H7 (cell line): ENCODE results near the gene KLF16. TPM values are rescaled to one million over a fixed set of nuclear protein-coding genes. Genes with fewer than 3 reads are reported as not detected.

Experiments used
- DNase-seq: peaks from one replicate; pipeline ENCODE4 v3.0.0; 2012
- H3K27me3 ChIP-seq: 2 replicates; pipeline ENCODE4 v1.6.0; 2011; ENCODE audit warnings: mild to moderate bottlenecking, low read length; ENCODE audit not compliant: control insufficient read depth, insufficient read depth
- H3K36me3 ChIP-seq: replicated peaks from 2 replicates; pipeline ENCODE4 v1.5.1; 2011; ENCODE audit warnings: low read length; ENCODE audit not compliant: control insufficient read depth, insufficient read depth
- H3K4me3 ChIP-seq: 2 replicates; pipeline ENCODE4 v1.5.1; 2011; ENCODE audit warnings: low read depth, mild to moderate bottlenecking, control low read depth, low read length, moderate library complexity; ENCODE audit not compliant: insufficient read depth
- total RNA-seq: library from RNA; depleted of rRNA; stranded (reverse); fragments of >200 nt; shearing (Covaris generic); gene quantifications from 2 replicates; pipeline ENCODE4 v1.2.3, GENCODE V29; 2014; rRNA removed

KLF16 gene
- 20.5 and 21.2 TPM in 2 replicates for total RNA-seq

- peaks cover 6% of the 10 kb centered on the region; the same call in 1 of the 2 replicates for H3K27me3 ChIP-seq
- no peaks in the 10 kb centered on the region for H3K36me3 ChIP-seq
- H3K4me3 ChIP-seq, result peak within 1 kb of the TSS; percentile 72
- no peak for DNase-seq
These were observed at the start of gene KLF16 for GRCh38 chr19:1863328-1863637. Gene KLF16, minus strand, starts transcription at chr19:1863579. Its CDS starts 82 bp downstream, at chr19:1863497.

DNA sequence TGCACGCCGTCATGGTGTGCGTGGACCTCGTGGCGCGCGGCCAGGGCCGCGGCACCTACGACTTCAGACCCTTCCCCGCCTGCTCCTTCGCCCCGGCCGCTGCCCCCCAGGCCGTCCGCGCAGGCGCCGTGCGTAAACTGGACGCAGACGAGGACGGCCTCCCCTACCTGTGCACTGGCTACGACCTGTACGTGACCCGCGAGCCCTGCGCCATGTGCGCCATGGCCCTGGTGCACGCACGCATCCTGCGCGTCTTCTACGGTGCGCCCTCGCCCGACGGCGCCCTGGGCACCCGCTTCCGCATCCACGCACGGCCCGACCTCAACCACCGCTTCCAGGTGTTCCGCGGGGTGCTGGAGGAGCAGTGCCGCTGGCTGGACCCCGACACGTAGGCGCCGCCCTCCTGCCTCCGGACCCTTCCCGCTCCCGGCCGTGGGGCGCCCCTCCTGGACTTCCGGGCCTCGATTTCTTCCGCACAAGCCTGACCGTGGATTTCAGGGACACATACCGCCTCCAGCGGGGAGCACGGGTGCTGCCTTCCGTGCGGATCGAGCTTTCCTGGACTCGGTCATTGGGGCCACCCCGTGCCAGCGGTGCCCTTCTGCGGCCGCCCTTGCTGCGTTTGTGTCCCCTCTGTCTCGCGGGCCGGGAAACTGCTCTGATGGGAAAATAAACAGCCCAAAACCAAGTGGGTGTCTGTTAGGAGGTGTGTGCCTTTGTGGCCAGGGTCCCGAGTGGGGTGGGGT is 49.6 kb upstream of the KLF16 start:
- Histone ChIP-seq H3K27me3 (no peaks in the 10 kb centered on the region), H3K4me3 (no peak overlapping the region)
- DNase-seq, result peak; percentile 32

DNA sequence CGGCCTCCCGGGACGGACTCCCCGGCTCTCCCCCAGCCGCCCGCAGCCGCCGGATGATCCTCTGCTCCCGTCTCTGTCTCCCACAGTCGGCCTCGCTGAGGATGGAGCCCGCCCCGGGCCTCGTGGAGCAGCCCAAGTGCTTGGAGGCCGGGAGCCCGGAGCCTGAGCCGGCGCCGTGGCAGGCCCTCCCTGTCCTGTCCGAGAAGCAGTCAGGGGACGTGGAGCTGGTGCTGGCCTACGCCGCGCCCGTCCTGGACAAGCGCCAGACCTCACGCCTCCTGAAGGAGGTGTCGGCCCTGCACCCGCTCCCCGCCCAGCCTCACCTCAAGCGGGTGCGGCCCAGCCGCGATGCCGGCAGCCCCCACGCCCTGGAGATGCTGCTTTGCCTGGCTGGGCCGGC is 48.6 kb upstream of the KLF16 start:
- H3K4me3 ChIP-seq, result no peak overlapping the region
- H3K27me3 ChIP-seq, result no peaks in the 10 kb centered on the region
- H3K36me3 ChIP-seq, result peaks cover 2% of the 10 kb centered on the region
- no peak for DNase-seq

More for the DNA sequence above, 49.6 kb upstream of the KLF16 start:
- peaks cover 2% of the 10 kb centered on the region for H3K36me3 ChIP-seq

- no peak for DNase-seq
- Histone ChIP-seq H3K27me3 (no peaks in the 10 kb centered on the region), H3K4me3 (no peak overlapping the region), H3K36me3 (peaks cover 2% of the 10 kb centered on the region)
These were observed 47.7 kb upstream of the KLF16 start for GRCh38 chr19:1911098-1911497.

DNA sequence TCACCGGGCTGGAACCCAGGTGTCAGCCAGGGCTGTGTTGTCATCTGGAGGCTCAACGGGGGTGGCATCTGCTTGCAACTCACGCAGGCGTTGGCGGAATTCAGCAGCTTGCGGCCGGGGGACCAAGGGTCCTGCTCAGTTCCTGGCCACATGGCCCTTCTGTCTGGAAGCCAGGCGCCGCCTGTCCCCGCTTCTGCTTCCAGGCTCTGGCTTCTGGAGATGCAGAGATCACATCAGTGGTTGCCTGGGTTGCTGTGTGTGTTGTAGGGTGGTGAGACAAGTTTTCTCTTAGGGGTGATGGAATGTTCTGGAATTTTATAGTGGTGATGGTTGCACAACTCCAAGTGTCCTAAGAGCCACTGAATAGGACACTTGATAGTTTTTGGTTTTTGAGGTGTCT is 46.8 kb upstream of the KLF16 start:
- Histone ChIP-seq H3K36me3 (peaks cover 2% of the 10 kb centered on the region), H3K27me3 (no peaks in the 10 kb centered on the region), H3K4me3 (no peak overlapping the region)
- DNase-seq, result no peak

DNA sequence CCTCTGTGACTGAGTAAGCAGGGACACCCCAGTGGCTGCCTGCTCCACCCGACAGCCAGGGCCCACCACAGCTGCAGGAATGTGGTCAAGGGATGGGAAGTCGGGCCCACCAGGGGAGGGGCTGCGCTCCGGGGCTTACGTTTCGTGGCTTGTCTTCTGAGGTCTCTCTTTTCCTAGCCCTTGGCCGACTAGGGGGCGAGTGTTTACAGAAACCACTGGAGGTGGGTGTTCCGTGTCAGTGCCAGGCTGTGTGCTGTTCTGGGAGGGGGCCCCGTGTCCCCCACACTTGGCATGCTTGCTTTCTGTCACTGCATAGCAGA is 46.3 kb upstream of the KLF16 start:
- DNase-seq, result no peak
- no peak overlapping the region for H3K4me3 ChIP-seq
- no peaks in the 10 kb centered on the region for H3K27me3 ChIP-seq
- H3K36me3 ChIP-seq, result peaks cover 2% of the 10 kb centered on the region

DNA sequence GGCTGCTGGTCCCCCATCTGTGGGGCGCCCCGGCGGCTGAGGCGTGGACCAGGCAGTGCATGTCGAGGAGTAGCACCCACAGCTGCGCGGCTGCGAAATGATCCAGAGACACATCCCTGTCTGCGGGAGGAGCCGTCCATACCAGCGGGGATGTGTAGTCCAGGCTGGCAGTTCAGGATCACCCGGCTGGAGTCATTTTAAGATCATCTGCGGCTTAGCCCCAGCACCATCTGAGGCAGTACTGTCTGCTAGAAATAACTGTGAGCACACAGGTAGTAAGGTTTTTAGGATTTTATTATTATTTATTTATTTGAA is 44.9 kb upstream of the KLF16 start:
- peaks cover 1% of the 10 kb centered on the region; the same call in 1 of the 2 replicates for H3K36me3 ChIP-seq
- DNase-seq, result no peak
- no peak overlapping the region for H3K4me3 ChIP-seq
- H3K27me3 ChIP-seq, result no peaks in the 10 kb centered on the region

- no peak for DNase-seq
- Histone ChIP-seq H3K36me3 (no peaks in the 10 kb centered on the region), H3K4me3 (no peak overlapping the region)
These were observed 44.4 kb upstream of the KLF16 start for GRCh38 chr19:1907563-1908363.

GRCh38 chr19:1906985-1907562 is 43.7 kb upstream of the KLF16 start:
- no peak for DNase-seq
- Histone ChIP-seq H3K36me3 (no peaks in the 10 kb centered on the region), H3K4me3 (no peak overlapping the region), H3K27me3 (no peaks in the 10 kb centered on the region)

More at GRCh38 chr19:1907563-1908363, 44.4 kb upstream of the KLF16 start:
- H3K27me3 ChIP-seq, result no peaks in the 10 kb centered on the region

DNA sequence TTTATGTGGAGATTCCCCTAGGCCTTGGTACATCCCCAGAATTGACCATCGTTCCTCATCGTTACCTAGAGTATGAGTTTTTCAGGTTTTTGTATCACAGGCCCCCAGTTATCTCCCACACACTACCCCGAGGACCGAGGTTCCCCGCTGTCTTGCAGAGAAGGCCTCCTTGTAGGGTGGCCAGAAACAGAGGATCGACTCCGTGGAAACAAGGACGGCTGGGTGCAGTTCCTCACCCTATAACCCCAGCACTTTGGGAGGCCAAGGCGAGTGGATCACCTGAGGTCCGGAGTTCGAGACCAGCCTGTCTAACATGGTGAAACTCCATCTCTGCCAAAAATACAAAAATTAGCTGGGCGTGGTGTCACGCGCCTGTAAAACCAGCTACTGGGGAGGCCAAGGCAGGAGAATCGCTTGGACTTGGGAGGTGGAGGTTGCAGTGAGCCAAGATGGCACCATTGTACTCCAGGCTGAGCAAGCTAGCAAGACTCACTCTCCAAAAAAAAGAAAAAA is 42.5 kb upstream of the KLF16 start:
- H3K27me3 ChIP-seq, result no peaks in the 10 kb centered on the region
- DNase-seq, result no peak
- no peaks in the 10 kb centered on the region for H3K36me3 ChIP-seq
- peak overlapping the region; percentile 67 for H3K4me3 ChIP-seq

DNA sequence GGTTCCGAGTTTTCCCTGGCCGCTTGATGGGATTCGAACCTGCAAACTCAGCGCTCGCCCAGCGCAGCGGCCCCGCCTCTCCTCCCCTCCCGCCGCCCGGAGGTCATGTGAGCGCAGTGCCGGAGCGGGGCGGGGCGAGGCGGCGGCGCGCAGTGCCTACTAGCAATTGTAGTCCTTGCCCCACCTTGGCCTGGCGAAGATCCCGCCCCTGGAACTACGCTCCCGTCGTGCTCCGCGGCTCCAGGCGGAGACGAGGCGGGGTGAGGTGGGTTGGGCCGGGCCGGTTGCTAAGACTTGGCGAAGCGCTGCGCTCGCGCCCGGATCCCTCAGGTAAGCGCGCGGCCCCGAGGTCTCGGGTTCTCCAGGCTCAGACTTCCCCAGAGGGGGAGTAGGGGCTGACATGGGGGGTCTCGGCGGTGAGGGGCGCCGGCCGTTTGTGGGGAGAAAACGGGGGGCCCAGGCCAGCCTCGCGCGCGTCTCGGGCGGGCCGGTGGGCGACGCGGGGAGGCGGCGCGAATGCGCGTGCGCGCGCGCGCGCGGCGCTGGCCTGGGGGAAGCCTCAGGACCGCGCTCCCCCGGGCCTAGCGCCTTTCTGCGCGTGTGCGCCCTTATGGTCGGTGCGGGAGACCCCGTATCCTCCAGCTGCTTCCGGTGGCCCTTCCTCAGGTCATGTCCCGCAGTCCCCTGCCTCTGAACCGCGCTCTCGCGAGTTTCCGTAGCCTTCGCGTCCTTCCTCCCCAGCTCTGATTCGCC is 41.9 kb upstream of the KLF16 start, which contains the start of the genes ADAT3 and SCAMP4:
TSS of gene ADAT3 (plus strand) at position 290 of the 753 bp plus-strand sequence. CDS start 6,649 bp downstream, outside the sequence.
TSS of gene SCAMP4 (plus strand) at position 290 of the 753 bp plus-strand sequence. CDS start 9,621 bp downstream, outside the sequence.
- H3K4me3 ChIP-seq, result peak within 1 kb of the TSS; percentile 67
- DNase-seq, result peak; percentile 99
- H3K27me3 ChIP-seq, result no peaks in the 10 kb centered on the region
- no peaks in the 10 kb centered on the region for H3K36me3 ChIP-seq

GRCh38 chr19:1904860-1905109 is 41.4 kb upstream of the KLF16 start:
- Histone ChIP-seq H3K4me3 (peak overlapping the region; percentile 49), H3K27me3 (no peaks in the 10 kb centered on the region), H3K36me3 (no peaks in the 10 kb centered on the region)
- DNase-seq, result no peak

- Histone ChIP-seq H3K36me3 (no peaks in the 10 kb centered on the region), H3K27me3 (no peaks in the 10 kb centered on the region)
- DNase-seq, result no peak
These were observed 39.5 kb upstream of the KLF16 start for GRCh38 chr19:1902923-1903322.

DNA sequence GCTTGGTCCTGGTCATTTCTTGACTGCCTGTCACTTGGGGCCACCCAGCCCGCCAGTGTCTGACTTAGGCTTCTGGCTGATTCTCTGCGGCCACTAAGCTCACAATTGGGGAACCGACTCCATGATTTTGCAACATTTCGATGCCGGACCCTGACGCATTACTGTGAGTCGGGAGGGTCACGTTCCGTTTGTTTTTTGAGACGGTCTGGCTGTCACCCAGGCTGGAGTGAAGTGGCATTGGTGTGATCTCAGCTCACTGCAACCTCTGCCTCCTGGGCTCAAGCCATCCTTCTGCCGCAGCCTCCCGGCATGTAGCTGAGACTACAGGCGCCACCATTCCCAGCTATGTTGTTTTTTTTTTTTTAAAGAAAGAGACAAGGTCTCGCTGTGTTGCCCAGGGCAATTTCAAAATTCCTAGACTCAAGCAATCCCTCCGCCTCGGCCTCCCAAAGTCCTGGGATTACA is 38.6 kb upstream of the KLF16 start:
- Histone ChIP-seq H3K36me3 (no peaks in the 10 kb centered on the region), H3K4me3 (no peak overlapping the region), H3K27me3 (no peaks in the 10 kb centered on the region)
- DNase-seq, result no peak

More at GRCh38 chr19:1902923-1903322, 39.5 kb upstream of the KLF16 start:
- no peak overlapping the region for H3K4me3 ChIP-seq
